IgD-negative memory B cell (primary cell): ENCODE data around the gene LDB3. TPM values are rescaled to one million over a fixed set of nuclear protein-coding genes. Genes with fewer than 3 reads are reported as not detected.
A peak's percentile ranks its signal among the peaks of the same experiment; 100 is the strongest.
"Not testable (repeated sequence)": the region's sequence is repeated elsewhere in the genome, so short reads cannot be mapped to it uniquely, and the experiment has no call there.

ENCODE experiments used
- H3K27ac Mint-ChIP-seq, 3 donors: one replicate each; pipeline ENCODE4 v1.8.0; 2020 to 2022; ENCODE audit warnings: mild to moderate bottlenecking in 3 of 3, mixed read lengths in 3 of 3, moderate library complexity in 1 of 3
- H3K27me3 Mint-ChIP-seq: one replicate; pipeline ENCODE4 v1.8.0; 2021; ENCODE audit warnings: mixed read lengths
- H3K36me3 Mint-ChIP-seq: one replicate; pipeline ENCODE4 v1.8.0; 2020; ENCODE audit warnings: mild to moderate bottlenecking, mixed read lengths
- H3K4me1 Mint-ChIP-seq, 3 donors: one replicate each; pipeline ENCODE4 v1.8.0; 2020 to 2022; ENCODE audit warnings: mixed read lengths in 3 of 3, mild to moderate bottlenecking in 1 of 3
- H3K4me3 Mint-ChIP-seq, 4 donors: one replicate each; pipeline ENCODE4 v1.8.0; 2020 to 2022; ENCODE audit warnings: mild to moderate bottlenecking in 4 of 4, mixed read lengths in 4 of 4, moderate library complexity in 3 of 4
- H3K9me3 Mint-ChIP-seq, 3 donors: one replicate each; pipeline ENCODE4 v1.8.0; 2020 to 2021; ENCODE audit warnings: mixed read lengths in 3 of 3, mild to moderate bottlenecking in 1 of 3
- polyA plus RNA-seq: library from polyadenylated mRNA; unstranded; fragments of 300-500 nt; fragmentation: Illumina TruSeq; gene quantifications from one replicate; pipeline ENCODE4 v1.2.3, GENCODE V29; 2021

Gene LDB3
- 0.13 TPM for polyA plus RNA-seq

- Mint-ChIP-seq H3K9me3 (no peaks in the 10 kb centered on the region), H3K27ac (no peak within 1 kb of the TSS), H3K4me1 (peaks cover 0 to 4% (median 0%) of the 10 kb centered on the region in 3 donors), H3K36me3 (peaks cover 3% of the 10 kb centered on the region), H3K27me3 (peaks cover 9% of the 10 kb centered on the region), H3K4me3 (no peak within 1 kb of the TSS)
Observed at GRCh38 chr10:86668297-86669165, at the start of gene LDB3. TSS of gene LDB3 (plus strand) at chr10:86668511. CDS start at chr10:86668692, 181 bp downstream.

GRCh38 chr10:86628311-86628710, 40.0 kb upstream of the LDB3 start:
- Mint-ChIP-seq H3K27ac (no peak overlapping the region), H3K4me3 (no peak overlapping the region), H3K9me3 (no peaks in the 10 kb centered on the region), H3K4me1 (peaks cover 0 to 2% (median 0%) of the 10 kb centered on the region in 3 donors), H3K36me3 (no peaks in the 10 kb centered on the region), H3K27me3 (peaks cover 22% of the 10 kb centered on the region)

- Mint-ChIP-seq H3K36me3 (no peaks in the 10 kb centered on the region), H3K9me3 (no peaks in the 10 kb centered on the region), H3K27me3 (peaks cover 37% of the 10 kb centered on the region), H3K4me1 (peaks cover 0 to 2% (median 0%) of the 10 kb centered on the region in 3 donors), H3K27ac (no peak overlapping the region), H3K4me3 (no peak overlapping the region)
Observed at GRCh38 chr10:86630079-86630478, 38.2 kb upstream of the LDB3 start.

GRCh38 chr10:86632009-86632800, 36.1 kb upstream of the LDB3 start:
- no peak overlapping the region for H3K27ac Mint-ChIP-seq
- H3K27me3 Mint-ChIP-seq, result peaks cover 40% of the 10 kb centered on the region
- H3K4me3 Mint-ChIP-seq, result peak overlapping the region in 1 of 4 donors; percentile 87
- H3K4me1 Mint-ChIP-seq, result no peaks in the 10 kb centered on the region
- no peaks in the 10 kb centered on the region for H3K9me3 Mint-ChIP-seq
- no peaks in the 10 kb centered on the region for H3K36me3 Mint-ChIP-seq

GRCh38 chr10:86632951-86633350, 35.4 kb upstream of the LDB3 start:
- Mint-ChIP-seq H3K4me3 (no peak overlapping the region), H3K4me1 (no peaks in the 10 kb centered on the region), H3K27me3 (peaks cover 40% of the 10 kb centered on the region)

GRCh38 chr10:86635402-86635801, 32.9 kb upstream of the LDB3 start:
- Mint-ChIP-seq H3K4me3 (no peak overlapping the region), H3K27ac (no peak overlapping the region), H3K36me3 (peaks cover 2% of the 10 kb centered on the region), H3K9me3 (no peaks in the 10 kb centered on the region), H3K4me1 (no peaks in the 10 kb centered on the region), H3K27me3 (peaks cover 36% of the 10 kb centered on the region)

More at GRCh38 chr10:86632951-86633350, 35.4 kb upstream of the LDB3 start:
- H3K9me3 Mint-ChIP-seq, result no peaks in the 10 kb centered on the region
- H3K27ac Mint-ChIP-seq, result no peak overlapping the region
- H3K36me3 Mint-ChIP-seq, result no peaks in the 10 kb centered on the region

- Mint-ChIP-seq H3K9me3 (peaks cover 0 to 1% (median 0%) of the 10 kb centered on the region in 3 donors), H3K4me3 (no peak overlapping the region), H3K36me3 (peaks cover 2% of the 10 kb centered on the region), H3K27me3 (peaks cover 30% of the 10 kb centered on the region), H3K27ac (no peak overlapping the region), H3K4me1 (no peaks in the 10 kb centered on the region)
Observed at GRCh38 chr10:86636311-86636710, 32.0 kb upstream of the LDB3 start.

GRCh38 chr10:86642021-86642420, 26.3 kb upstream of the LDB3 start:
- no peaks in the 10 kb centered on the region for H3K27me3 Mint-ChIP-seq
- peaks cover 6% of the 10 kb centered on the region for H3K36me3 Mint-ChIP-seq
- H3K27ac Mint-ChIP-seq, result no peak overlapping the region
- H3K9me3 Mint-ChIP-seq, result peaks cover 0 to 9% (median 3%) of the 10 kb centered on the region in 3 donors
- no peak overlapping the region for H3K4me3 Mint-ChIP-seq
- H3K4me1 Mint-ChIP-seq, result peaks cover 11 to 14% (median 12%) of the 10 kb centered on the region in 3 donors

- Mint-ChIP-seq H3K27ac (no peak overlapping the region), H3K27me3 (no peaks in the 10 kb centered on the region), H3K4me1 (peaks cover 11 to 14% (median 12%) of the 10 kb centered on the region in 3 donors), H3K36me3 (peaks cover 6% of the 10 kb centered on the region), H3K9me3 (peaks cover 0 to 9% (median 3%) of the 10 kb centered on the region in 3 donors), H3K4me3 (peak overlapping the region in 1 of 4 donors; percentile 33)
Observed at GRCh38 chr10:86642499-86642898, 25.8 kb upstream of the LDB3 start.

GRCh38 chr10:86644152-86644793, 24.0 kb upstream of the LDB3 start:
- H3K9me3 Mint-ChIP-seq, result peaks cover 0 to 9% (median 3%) of the 10 kb centered on the region in 3 donors
- H3K4me3 Mint-ChIP-seq, result peak overlapping the region in 1 of 4 donors; percentile 88
- H3K4me1 Mint-ChIP-seq, result peaks cover 11 to 18% (median 12%) of the 10 kb centered on the region in 3 donors
- H3K27ac Mint-ChIP-seq, result no peak overlapping the region
- H3K36me3 Mint-ChIP-seq, result peaks cover 3% of the 10 kb centered on the region
- peaks cover 1% of the 10 kb centered on the region for H3K27me3 Mint-ChIP-seq

- peaks cover 3% of the 10 kb centered on the region for H3K36me3 Mint-ChIP-seq
- H3K4me1 Mint-ChIP-seq, result peaks cover 11 to 18% (median 12%) of the 10 kb centered on the region in 3 donors
- no peak overlapping the region for H3K27ac Mint-ChIP-seq
- H3K9me3 Mint-ChIP-seq, result peaks cover 0 to 9% (median 3%) of the 10 kb centered on the region in 3 donors
- peaks cover 2% of the 10 kb centered on the region for H3K27me3 Mint-ChIP-seq
- H3K4me3 Mint-ChIP-seq, result no peak overlapping the region
Observed at GRCh38 chr10:86644794-86645445, 23.4 kb upstream of the LDB3 start.

- H3K27me3 Mint-ChIP-seq, H3K9me3 Mint-ChIP-seq, H3K36me3 Mint-ChIP-seq: not testable (repeated sequence)
- Mint-ChIP-seq H3K4me3 (peak overlapping the region in 1 of 4 donors; percentile 60), H3K4me1 (peaks cover 11 to 18% (median 12%) of the 10 kb centered on the region in 3 donors), H3K27ac (peak overlapping the region in 1 of 3 donors; percentile 23)
Observed at GRCh38 chr10:86645621-86646165, 22.6 kb upstream of the LDB3 start.

- H3K4me1 Mint-ChIP-seq, result peaks cover 11 to 18% (median 12%) of the 10 kb centered on the region in 3 donors
- H3K9me3 Mint-ChIP-seq, result peaks cover 0 to 6% (median 3%) of the 10 kb centered on the region in 3 donors
- H3K27ac Mint-ChIP-seq, result no peak overlapping the region
- H3K36me3 Mint-ChIP-seq, result peaks cover 3% of the 10 kb centered on the region
- H3K27me3 Mint-ChIP-seq, result peaks cover 10% of the 10 kb centered on the region
- H3K4me3 Mint-ChIP-seq, result peak overlapping the region in 1 of 4 donors; percentile 78
Observed at GRCh38 chr10:86646532-86646931, 21.8 kb upstream of the LDB3 start.

GRCh38 chr10:86646933-86647332, 21.4 kb upstream of the LDB3 start:
- Mint-ChIP-seq H3K27ac (no peak overlapping the region), H3K4me3 (no peak overlapping the region), H3K4me1 (peaks cover 11 to 18% (median 12%) of the 10 kb centered on the region in 3 donors), H3K36me3 (peaks cover 3% of the 10 kb centered on the region), H3K9me3 (peaks cover 0 to 2% (median 0%) of the 10 kb centered on the region in 3 donors), H3K27me3 (peaks cover 11% of the 10 kb centered on the region)
